ENCODE measurements around the gene DHCR24. TPM values are rescaled to one million over a fixed set of nuclear protein-coding genes. Genes with fewer than 3 reads are reported as not detected.

Gene DHCR24
- total and polyA plus RNA-seq, 2 of the 13 experiments (the other 11 are each of a cell fraction or from before 2014, with no cell fraction given) = 374 to 448 TPM

DNA sequence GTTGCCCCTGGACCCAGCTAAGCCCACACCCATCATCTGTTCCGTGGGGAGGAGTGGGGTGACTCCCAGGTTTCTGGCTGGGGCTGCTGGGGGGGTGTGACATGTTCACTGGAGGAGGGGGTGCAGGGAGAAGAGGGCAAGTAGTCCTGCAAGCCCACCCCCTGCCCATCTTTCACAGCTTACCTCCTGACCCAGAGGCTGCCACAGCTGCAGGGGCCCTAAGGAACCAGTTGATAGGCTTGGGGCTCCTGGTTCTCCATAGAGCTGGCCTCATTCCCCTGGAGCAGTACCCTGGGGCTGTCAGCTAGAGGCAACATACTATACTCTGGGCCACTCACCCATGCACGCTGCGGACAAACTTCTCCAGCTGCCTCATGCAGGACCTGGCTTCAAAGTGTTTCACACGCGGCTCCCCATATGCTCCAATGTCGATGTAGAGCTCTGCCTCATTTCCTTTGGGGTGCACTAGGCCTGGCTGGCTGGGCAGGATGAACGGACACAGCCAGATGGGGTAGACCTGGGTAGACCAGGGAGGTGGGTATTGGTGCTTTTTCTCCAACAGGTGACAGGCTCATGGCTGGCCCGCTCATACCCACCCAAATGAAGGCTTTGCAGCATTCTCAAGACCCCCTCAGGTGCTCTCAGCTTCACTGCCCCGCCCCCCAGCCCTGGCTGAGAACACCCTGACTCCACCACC is 33.8 kb downstream of the DHCR24 start:
- POLR2A ChIA-PET = interaction anchor here (1.5 to 2.5 kb wide), 3 partner anchors 10 to 19 kb away, joined by 4 to 8 read pairs (median 6); no protein-coding TSS in a partner anchor
- CTCF ChIA-PET (ENCODE audit: low intra/inter-chr PET ratio, low total read pairs) = no interaction called here
- H3K27ac ChIP-seq (ENCODE audit: extremely low read length, insufficient read depth, low read length) = no peak overlapping the region
- 96% methylated on average over 7 of the region's 9 CpGs for WGBS (ENCODE audit: low lambda C conversion rate)
- DNase-seq (ENCODE audit: low spot score) (no peak), ATAC-seq (peak; percentile 1; the same call in 1 of the 3 replicates), FAIRE-seq (no peak)
- no peak overlapping the region for H3K9ac ChIP-seq (ENCODE audit: insufficient read depth, low read depth, low read length)
- no peaks in the 10 kb centered on the region for H3K9me3 ChIP-seq (ENCODE audit: low read length)
- H3K4me1 ChIP-seq (ENCODE audit: insufficient read depth, low read length) = peaks cover 25% of the 10 kb centered on the region
- H3K4me3 ChIP-seq (replicated peaks in 1 of 3; ENCODE audit: insufficient read depth in 1 of 3, low read depth in 2 of 3, low read length in 3 of 3) = no peak overlapping the region
- peaks cover 62% of the 10 kb centered on the region for H4K20me1 ChIP-seq (ENCODE audit: insufficient read depth, low read length)
- peaks cover 68 to 88% of the 10 kb centered on the region in 2 experiments for H3K36me3 ChIP-seq (replicated peaks in 1 of 2; ENCODE audit: control insufficient read depth in 1 of 2, insufficient read depth in 2 of 2, low read length in 2 of 2)
- intact Hi-C loops (cut with micrococcal nuclease; ENCODE audit: unreplicated experiment) = no loop called here
- peaks cover 13% of the 10 kb centered on the region for H3K79me2 ChIP-seq (ENCODE audit: insufficient read depth, low read length)
- no peak overlapping the region for H2AFZ ChIP-seq (ENCODE audit: low read length)
- no peaks in the 10 kb centered on the region for H3K27me3 ChIP-seq (ENCODE audit: control insufficient read depth in 1 of 2, insufficient read depth in 2 of 2, low read length in 2 of 2)
- TF ChIP-seq ZNF431 (CRISPR knock-in tag; IDR thresholded peaks at IDR 0.05; ENCODE audit: borderline replicate concordance, low read depth) (0 out of 2 replicates have a peak, but pooled peaks have one; percentile 27), RBM22 (optimal IDR thresholded peaks at IDR 0.05; ENCODE audit: low read length) (peak; percentile 13), EEA1 (CRISPR knock-in tag; IDR thresholded peaks at IDR 0.05; ENCODE audit: borderline replicate concordance) (no peak)
- in situ Hi-C loops (cut with HindIII; ENCODE audit: extremely low pct_ligation_motif_present, low pct_unique_long_range_greater_than_20kb) = no loop called here
- H3K4me2 ChIP-seq (ENCODE audit: low read depth, low read length) = no peak overlapping the region
- BruUV-seq (replicated peaks) = no TSS peak

DNA sequence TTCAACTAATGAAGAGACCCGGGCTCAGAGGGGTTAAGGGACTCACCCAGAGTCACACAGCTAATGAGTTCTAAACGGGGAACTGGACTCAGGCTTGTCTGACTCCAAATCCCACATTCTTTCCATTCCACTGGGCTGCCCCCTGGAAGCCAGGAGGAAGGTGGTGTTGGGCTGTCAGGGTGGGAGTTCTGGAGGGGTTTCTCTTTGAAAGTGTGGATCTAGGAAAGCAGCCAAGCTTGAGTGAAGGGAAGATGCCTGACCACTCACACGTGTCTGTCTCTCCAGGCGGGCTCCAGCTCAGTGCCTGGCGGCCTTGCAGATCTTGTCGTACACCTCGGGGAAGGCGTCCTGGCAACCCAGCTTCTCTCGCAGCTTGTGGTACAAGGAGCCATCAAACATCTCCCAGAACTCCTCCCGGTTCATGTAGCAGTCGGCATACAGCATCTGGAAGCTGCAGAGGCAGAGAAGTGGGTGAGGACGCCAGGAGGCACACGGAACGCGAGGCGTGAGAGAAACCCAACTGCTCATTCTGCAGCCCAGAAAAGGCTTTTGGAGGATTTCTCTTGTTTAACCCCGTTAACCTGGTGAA is 35.0 kb downstream of the DHCR24 start:
- Histone ChIP-seq H3K9me3 (ENCODE audit: low read length) (no peaks in the 10 kb centered on the region), H3K4me3 (replicated peaks in 1 of 3; ENCODE audit: insufficient read depth in 1 of 3, low read depth in 2 of 3, low read length in 3 of 3) (no peak overlapping the region), H3K27me3 (ENCODE audit: control insufficient read depth in 1 of 2, insufficient read depth in 2 of 2, low read length in 2 of 2) (no peaks in the 10 kb centered on the region), H3K4me2 (ENCODE audit: low read depth, low read length) (no peak overlapping the region), H3K9ac (ENCODE audit: insufficient read depth, low read depth, low read length) (no peak overlapping the region), H2AFZ (ENCODE audit: low read length) (no peak overlapping the region), H4K20me1 (ENCODE audit: insufficient read depth, low read length) (peaks cover 50% of the 10 kb centered on the region), H3K79me2 (ENCODE audit: insufficient read depth, low read length) (peaks cover 4% of the 10 kb centered on the region), H3K27ac (ENCODE audit: extremely low read length, insufficient read depth, low read length) (no peak overlapping the region), H3K36me3 (replicated peaks in 1 of 2; ENCODE audit: control insufficient read depth in 1 of 2, insufficient read depth in 2 of 2, low read length in 2 of 2) (peaks cover 59 to 76% of the 10 kb centered on the region in 2 experiments), H3K4me1 (ENCODE audit: insufficient read depth, low read length) (peaks cover 13% of the 10 kb centered on the region)
- DNase-seq (ENCODE audit: low spot score) = no peak
- no peak for FAIRE-seq
- in situ Hi-C loops (cut with HindIII; ENCODE audit: extremely low pct_ligation_motif_present, low pct_unique_long_range_greater_than_20kb) (no loop called here), intact Hi-C loops (cut with micrococcal nuclease; ENCODE audit: unreplicated experiment) (no loop called here)
- ATAC-seq = no peak
- ChIA-PET POLR2A (interaction anchor here (1.2 to 2.5 kb wide), 4 partner anchors 11 to 37 kb away, joined by 3 to 8 read pairs (median 4); partner anchors contain the start of gene DHCR24), CTCF (ENCODE audit: low intra/inter-chr PET ratio, low total read pairs) (no interaction called here)
- WGBS (ENCODE audit: low lambda C conversion rate) = 89% methylated on average over 13 of the region's 17 CpGs
- BruUV-seq (replicated peaks) = no TSS peak
- no peak; a peak in 1 of 4 replicates for TF ChIP-seq POLR2A (IDR thresholded peaks at IDR 0.05; ENCODE audit: insufficient read depth in 1 of 2, low read depth in 2 of 2, low read length in 2 of 2)
- TF ChIP-seq, protein P1, sequence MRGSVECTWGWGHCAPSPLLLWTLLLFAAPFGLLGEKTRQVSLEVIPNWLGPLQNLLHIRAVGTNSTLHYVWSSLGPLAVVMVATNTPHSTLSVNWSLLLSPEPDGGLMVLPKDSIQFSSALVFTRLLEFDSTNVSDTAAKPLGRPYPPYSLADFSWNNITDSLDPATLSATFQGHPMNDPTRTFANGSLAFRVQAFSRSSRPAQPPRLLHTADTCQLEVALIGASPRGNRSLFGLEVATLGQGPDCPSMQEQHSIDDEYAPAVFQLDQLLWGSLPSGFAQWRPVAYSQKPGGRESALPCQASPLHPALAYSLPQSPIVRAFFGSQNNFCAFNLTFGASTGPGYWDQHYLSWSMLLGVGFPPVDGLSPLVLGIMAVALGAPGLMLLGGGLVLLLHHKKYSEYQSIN (CRISPR knock-in tag; IDR thresholded peaks at IDR 0.05; ENCODE audit: borderline replicate concordance) = no peak
- TF ChIP-seq, protein P2, sequence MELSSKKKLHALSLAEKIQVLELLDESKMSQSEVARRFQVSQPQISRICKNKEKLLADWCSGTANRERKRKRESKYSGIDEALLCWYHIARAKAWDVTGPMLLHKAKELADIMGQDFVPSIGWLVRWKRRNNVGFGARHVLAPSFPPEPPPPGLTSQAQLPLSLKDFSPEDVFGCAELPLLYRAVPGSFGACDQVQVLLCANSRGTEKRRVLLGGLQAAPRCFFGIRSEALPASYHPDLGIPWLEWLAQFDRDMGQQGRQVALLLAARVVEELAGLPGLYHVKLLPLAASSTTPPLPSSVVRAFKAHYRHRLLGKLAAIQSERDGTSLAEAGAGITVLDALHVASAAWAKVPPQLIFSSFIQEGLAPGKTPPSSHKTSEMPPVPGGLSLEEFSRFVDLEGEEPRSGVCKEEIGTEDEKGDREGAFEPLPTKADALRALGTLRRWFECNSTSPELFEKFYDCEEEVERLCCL (CRISPR knock-in tag; IDR thresholded peaks at IDR 0.05; ENCODE audit: borderline replicate concordance) = no peak
- TF ChIP-seq, protein P3, sequence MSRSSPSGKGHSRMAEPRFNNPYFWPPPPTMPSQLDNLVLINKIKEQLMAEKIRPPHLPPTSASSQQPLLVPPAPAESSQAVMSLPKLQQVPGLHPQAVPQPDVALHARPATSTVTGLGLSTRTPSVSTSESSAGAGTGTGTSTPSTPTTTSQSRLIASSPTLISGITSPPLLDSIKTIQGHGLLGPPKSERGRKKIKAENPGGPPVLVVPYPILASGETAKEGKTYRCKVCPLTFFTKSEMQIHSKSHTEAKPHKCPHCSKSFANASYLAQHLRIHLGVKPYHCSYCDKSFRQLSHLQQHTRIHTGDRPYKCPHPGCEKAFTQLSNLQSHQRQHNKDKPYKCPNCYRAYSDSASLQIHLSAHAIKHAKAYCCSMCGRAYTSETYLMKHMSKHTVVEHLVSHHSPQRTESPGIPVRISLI (CRISPR knock-in tag; IDR thresholded peaks at IDR 0.05; ENCODE audit: borderline replicate concordance) = no peak
- TF ChIP-seq PCBP2 (optimal IDR thresholded peaks at IDR 0.05; ENCODE audit: low read depth, low read length, poor library complexity, severe bottlenecking) = no peak
- TF ChIP-seq, protein P4, sequence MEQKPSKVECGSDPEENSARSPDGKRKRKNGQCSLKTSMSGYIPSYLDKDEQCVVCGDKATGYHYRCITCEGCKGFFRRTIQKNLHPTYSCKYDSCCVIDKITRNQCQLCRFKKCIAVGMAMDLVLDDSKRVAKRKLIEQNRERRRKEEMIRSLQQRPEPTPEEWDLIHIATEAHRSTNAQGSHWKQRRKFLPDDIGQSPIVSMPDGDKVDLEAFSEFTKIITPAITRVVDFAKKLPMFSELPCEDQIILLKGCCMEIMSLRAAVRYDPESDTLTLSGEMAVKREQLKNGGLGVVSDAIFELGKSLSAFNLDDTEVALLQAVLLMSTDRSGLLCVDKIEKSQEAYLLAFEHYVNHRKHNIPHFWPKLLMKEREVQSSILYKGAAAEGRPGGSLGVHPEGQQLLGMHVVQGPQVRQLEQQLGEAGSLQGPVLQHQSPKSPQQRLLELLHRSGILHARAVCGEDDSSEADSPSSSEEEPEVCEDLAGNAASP (CRISPR knock-in tag; IDR thresholded peaks at IDR 0.05; ENCODE audit: borderline replicate concordance) = no peak
- peak; percentile 69 for TF ChIP-seq RBM22 (optimal IDR thresholded peaks at IDR 0.05; ENCODE audit: low read length)

Data from HepG2 (cell line).